Liver (tissue), 3 donors: ENCODE data around the gene EIF3F.

Source experiments
- EGR1 ChIP-seq, 2 donors: IDR thresholded peaks; 2 replicates each; pipeline ENCODE4 v1.6.1; 2016 to 2018; ENCODE audit warnings: antibody characterized with exemption in 2 of 2, low read depth in 2 of 2
- FOXA1 ChIP-seq: IDR thresholded peaks from 2 replicates; pipeline ENCODE4 v1.6.1; 2016; ENCODE audit warnings: antibody characterized with exemption
- FOXA2 ChIP-seq: IDR thresholded peaks from 2 replicates; pipeline ENCODE4 v1.6.1; 2016; ENCODE audit warnings: antibody characterized with exemption
- HNF4A ChIP-seq, 2 donors: conservative IDR thresholded peaks; 2 replicates each; pipeline ENCODE4 v1.6.1; 2016; ENCODE audit warnings: antibody characterized with exemption in 2 of 2, mild to moderate bottlenecking in 2 of 2
- RAD21 ChIP-seq, 2 donors: IDR thresholded peaks; 2 replicates each; pipeline ENCODE4 v1.6.1; 2016; ENCODE audit warnings: antibody characterized with exemption in 2 of 2, mild to moderate bottlenecking in 2 of 2
- TF ChIP-seq, protein P1 (sequence below): IDR thresholded peaks from 2 replicates; pipeline ENCODE4 v1.6.1; 2016; ENCODE audit warnings: antibody characterized with exemption, mild to moderate bottlenecking
- TF ChIP-seq, protein P2 (sequence below): IDR thresholded peaks from 2 replicates; pipeline ENCODE4 v1.6.1; 2016; ENCODE audit warnings: antibody characterized with exemption
- TF ChIP-seq, protein P3 (sequence below): fragments of 150-350 bp; IDR thresholded peaks from 2 replicates; pipeline ENCODE4 v1.5.1; 2017; ENCODE audit warnings: improper control_type of control experiment, low read depth, low read length; ENCODE audit not compliant: missing input control
- TF ChIP-seq, protein P4 (sequence below): IDR thresholded peaks from 2 replicates; pipeline ENCODE4 v1.6.1; 2016; ENCODE audit warnings: antibody characterized with exemption
- donor health status: healthy.
- donor health status: healthy.

DNA sequence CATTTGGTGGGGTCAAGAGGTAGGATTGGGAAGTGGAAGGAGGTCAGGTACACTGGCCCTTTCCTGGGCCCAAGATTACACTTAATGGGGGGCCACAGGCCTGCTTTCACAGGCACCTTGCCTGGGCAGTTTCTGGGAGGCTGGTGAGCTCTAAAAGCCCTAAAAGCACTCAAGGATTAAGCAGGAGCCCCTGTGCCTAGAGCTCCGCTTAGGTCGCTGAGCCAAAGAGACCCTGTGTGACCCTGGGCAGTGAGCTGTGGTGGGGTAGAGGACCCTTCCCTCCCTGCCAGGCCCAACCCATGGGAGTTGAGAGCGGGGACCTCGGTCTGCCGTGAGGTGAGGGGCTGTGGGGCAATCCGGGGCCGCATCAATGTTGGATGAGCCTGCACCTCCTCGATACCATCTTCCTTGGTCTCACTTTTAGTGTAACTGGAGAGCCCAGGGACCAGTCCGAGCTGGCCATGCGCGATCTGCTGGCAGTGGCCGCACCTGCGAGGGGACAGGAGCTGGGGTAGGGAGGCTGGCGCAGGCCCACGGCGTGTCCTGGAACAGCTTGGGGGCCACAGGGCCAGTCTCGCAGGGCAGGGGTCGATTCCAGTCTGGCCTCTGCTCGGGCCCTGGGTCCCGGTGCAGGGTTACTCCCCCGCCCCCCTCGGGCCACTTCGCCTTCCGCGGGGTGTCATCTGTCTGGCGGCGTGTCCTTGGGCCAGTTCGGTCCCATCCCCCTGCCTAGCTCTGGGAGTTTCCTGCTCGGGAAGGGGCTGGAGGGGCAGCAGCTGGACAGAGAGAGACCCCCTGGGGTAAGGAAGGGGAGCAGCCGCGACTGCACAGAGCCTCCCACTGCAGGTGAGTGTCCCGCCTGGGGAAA is 44.3 kb downstream of the EIF3F start:
- TF ChIP-seq, protein P1, sequence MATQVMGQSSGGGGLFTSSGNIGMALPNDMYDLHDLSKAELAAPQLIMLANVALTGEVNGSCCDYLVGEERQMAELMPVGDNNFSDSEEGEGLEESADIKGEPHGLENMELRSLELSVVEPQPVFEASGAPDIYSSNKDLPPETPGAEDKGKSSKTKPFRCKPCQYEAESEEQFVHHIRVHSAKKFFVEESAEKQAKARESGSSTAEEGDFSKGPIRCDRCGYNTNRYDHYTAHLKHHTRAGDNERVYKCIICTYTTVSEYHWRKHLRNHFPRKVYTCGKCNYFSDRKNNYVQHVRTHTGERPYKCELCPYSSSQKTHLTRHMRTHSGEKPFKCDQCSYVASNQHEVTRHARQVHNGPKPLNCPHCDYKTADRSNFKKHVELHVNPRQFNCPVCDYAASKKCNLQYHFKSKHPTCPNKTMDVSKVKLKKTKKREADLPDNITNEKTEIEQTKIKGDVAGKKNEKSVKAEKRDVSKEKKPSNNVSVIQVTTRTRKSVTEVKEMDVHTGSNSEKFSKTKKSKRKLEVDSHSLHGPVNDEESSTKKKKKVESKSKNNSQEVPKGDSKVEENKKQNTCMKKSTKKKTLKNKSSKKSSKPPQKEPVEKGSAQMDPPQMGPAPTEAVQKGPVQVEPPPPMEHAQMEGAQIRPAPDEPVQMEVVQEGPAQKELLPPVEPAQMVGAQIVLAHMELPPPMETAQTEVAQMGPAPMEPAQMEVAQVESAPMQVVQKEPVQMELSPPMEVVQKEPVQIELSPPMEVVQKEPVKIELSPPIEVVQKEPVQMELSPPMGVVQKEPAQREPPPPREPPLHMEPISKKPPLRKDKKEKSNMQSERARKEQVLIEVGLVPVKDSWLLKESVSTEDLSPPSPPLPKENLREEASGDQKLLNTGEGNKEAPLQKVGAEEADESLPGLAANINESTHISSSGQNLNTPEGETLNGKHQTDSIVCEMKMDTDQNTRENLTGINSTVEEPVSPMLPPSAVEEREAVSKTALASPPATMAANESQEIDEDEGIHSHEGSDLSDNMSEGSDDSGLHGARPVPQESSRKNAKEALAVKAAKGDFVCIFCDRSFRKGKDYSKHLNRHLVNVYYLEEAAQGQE, result no peak
- TF ChIP-seq, protein P2, sequence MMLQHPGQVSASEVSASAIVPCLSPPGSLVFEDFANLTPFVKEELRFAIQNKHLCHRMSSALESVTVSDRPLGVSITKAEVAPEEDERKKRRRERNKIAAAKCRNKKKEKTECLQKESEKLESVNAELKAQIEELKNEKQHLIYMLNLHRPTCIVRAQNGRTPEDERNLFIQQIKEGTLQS, result no peak
- TF ChIP-seq, protein P3, sequence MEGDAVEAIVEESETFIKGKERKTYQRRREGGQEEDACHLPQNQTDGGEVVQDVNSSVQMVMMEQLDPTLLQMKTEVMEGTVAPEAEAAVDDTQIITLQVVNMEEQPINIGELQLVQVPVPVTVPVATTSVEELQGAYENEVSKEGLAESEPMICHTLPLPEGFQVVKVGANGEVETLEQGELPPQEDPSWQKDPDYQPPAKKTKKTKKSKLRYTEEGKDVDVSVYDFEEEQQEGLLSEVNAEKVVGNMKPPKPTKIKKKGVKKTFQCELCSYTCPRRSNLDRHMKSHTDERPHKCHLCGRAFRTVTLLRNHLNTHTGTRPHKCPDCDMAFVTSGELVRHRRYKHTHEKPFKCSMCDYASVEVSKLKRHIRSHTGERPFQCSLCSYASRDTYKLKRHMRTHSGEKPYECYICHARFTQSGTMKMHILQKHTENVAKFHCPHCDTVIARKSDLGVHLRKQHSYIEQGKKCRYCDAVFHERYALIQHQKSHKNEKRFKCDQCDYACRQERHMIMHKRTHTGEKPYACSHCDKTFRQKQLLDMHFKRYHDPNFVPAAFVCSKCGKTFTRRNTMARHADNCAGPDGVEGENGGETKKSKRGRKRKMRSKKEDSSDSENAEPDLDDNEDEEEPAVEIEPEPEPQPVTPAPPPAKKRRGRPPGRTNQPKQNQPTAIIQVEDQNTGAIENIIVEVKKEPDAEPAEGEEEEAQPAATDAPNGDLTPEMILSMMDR, result no peak
- TF ChIP-seq FOXA1 (no peak), HNF4A (conservative IDR thresholded peaks at IDR 0.05) (no peak), EGR1 (IDR thresholded peaks at IDR 0.05; ENCODE audit: low read depth in 2 of 2) (no peak), FOXA2 (no peak), RAD21 (IDR thresholded peaks at IDR 0.05) (no peak)
- TF ChIP-seq, protein P4, sequence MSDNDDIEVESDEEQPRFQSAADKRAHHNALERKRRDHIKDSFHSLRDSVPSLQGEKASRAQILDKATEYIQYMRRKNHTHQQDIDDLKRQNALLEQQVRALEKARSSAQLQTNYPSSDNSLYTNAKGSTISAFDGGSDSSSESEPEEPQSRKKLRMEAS, result no peak
